Chondrocyte (in vitro differentiated cells): Measurements from ENCODE around the gene KIF26B. TPM values are rescaled to one million over a fixed set of nuclear protein-coding genes. Genes with fewer than 3 reads are reported as not detected.

Source experiments
- DNase-seq: peaks from one replicate; pipeline ENCODE4 v3.0.0; 2021; ENCODE audit warnings: mixed read lengths, low spot score
- H3K27ac Mint-ChIP-seq: one replicate; pipeline ENCODE4 v1.8.0; 2021; ENCODE audit warnings: mild to moderate bottlenecking, moderate library complexity, mixed read lengths; ENCODE audit not compliant: unreplicated experiment
- H3K27me3 Mint-ChIP-seq: 2 replicates; pipeline ENCODE4 v1.8.0; 2021; ENCODE audit warnings: low read depth, mixed read lengths
- H3K36me3 Mint-ChIP-seq: 2 replicates; pipeline ENCODE4 v1.8.0; 2021; ENCODE audit warnings: low read depth, mixed read lengths
- H3K4me1 Mint-ChIP-seq: 2 replicates; pipeline ENCODE4 v1.8.0; 2021; ENCODE audit warnings: low read depth, mild to moderate bottlenecking, mixed read lengths
- H3K4me3 Mint-ChIP-seq: one replicate; pipeline ENCODE4 v1.8.0; 2021; ENCODE audit warnings: mild to moderate bottlenecking, moderate library complexity, mixed read lengths; ENCODE audit not compliant: unreplicated experiment
- H3K9me3 Mint-ChIP-seq: 2 replicates; pipeline ENCODE4 v1.8.0; 2021; ENCODE audit warnings: low read depth, mixed read lengths
- total RNA-seq: library from RNA; stranded (reverse); gene quantifications from 3 replicates; pipeline ENCODE4 v1.2.1, GENCODE V29; 2021
- TF ChIP-seq, protein P1 (sequence below): fragments of 200-600 bp; sonication (generic); IDR thresholded peaks from 2 replicates; pipeline ENCODE4 v1.5.0; 2021; ENCODE audit warnings: antibody characterized with exemption, mild to moderate bottlenecking, moderate library complexity

KIF26B gene
- total RNA-seq, 1 donor from 2014 or later, result 47.0 TPM

DNA sequence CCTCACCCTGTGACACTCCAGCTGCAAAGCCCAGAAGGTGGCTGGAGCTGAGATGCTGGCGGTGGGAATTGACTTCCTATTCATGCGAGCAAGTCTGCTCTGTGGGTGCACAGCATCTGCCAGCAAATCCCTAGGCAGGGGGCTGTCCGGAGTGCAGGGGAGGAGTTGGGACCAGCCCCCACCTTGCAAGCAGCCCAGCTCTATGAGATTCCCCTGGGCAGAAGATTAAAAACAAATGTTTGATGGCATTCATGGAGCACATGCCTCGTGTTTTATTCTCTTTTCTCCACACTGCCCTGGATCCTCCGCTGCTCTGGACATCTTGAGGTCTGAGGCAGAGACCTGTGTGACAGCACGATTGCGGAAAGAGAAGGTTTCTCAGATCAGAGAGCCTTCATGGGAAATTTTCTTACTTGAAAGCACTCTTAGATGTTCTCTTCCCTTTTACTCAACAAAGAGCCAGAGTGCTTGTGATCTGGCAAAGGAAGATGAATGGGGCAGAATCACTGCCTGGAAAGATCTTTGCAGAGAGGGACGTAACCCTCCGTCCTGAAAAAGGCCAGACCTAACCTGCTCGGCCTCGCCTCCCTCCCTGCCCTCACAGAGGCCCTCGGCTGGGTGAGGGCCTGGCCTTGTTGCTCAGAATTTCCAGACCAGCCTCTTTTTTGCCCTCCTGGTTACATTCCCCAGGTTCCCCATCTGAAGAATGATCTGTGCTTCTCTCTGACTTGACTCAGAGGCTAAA lies 597.1 kb downstream of the KIF26B start:
- Mint-ChIP-seq H3K27me3 (no peaks in the 10 kb centered on the region), H3K36me3 (peaks cover 23% of the 10 kb centered on the region), H3K9me3 (peaks cover 21% of the 10 kb centered on the region), H3K4me3 (no peak overlapping the region), H3K4me1 (peaks cover 28% of the 10 kb centered on the region), H3K27ac (peak overlapping the region; percentile 75)
- DNase-seq, result no peak
- TF ChIP-seq, protein P1, sequence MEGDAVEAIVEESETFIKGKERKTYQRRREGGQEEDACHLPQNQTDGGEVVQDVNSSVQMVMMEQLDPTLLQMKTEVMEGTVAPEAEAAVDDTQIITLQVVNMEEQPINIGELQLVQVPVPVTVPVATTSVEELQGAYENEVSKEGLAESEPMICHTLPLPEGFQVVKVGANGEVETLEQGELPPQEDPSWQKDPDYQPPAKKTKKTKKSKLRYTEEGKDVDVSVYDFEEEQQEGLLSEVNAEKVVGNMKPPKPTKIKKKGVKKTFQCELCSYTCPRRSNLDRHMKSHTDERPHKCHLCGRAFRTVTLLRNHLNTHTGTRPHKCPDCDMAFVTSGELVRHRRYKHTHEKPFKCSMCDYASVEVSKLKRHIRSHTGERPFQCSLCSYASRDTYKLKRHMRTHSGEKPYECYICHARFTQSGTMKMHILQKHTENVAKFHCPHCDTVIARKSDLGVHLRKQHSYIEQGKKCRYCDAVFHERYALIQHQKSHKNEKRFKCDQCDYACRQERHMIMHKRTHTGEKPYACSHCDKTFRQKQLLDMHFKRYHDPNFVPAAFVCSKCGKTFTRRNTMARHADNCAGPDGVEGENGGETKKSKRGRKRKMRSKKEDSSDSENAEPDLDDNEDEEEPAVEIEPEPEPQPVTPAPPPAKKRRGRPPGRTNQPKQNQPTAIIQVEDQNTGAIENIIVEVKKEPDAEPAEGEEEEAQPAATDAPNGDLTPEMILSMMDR, result no peak

DNA sequence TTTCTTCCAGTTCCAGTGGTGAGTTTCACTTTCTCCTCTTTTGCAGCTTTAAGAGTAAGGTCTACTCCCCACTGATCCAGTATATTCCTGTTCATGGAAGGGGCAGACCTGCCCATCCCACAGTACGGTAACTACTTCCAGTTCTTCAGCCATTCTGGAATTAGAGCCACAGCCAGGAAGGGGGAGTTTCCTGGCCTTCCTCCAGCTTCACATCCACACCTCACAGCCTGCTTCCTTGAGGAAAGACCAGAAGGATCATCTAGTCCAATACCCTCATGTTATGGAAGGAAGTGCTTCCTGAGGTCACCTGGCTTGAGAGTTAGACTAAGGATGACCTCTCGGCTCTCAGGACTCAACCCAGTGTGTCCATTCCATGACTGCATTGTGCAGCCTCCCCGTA lies 597.8 kb downstream of the KIF26B start:
- H3K27me3 Mint-ChIP-seq, result no peaks in the 10 kb centered on the region
- peaks cover 28% of the 10 kb centered on the region for H3K4me1 Mint-ChIP-seq
- H3K36me3 Mint-ChIP-seq, result peaks cover 20% of the 10 kb centered on the region
- no peak for DNase-seq
- no peak overlapping the region for H3K27ac Mint-ChIP-seq
- H3K9me3 Mint-ChIP-seq, result peaks cover 24% of the 10 kb centered on the region
- TF ChIP-seq, protein P1, result no peak
- H3K4me3 Mint-ChIP-seq, result no peak overlapping the region

DNA sequence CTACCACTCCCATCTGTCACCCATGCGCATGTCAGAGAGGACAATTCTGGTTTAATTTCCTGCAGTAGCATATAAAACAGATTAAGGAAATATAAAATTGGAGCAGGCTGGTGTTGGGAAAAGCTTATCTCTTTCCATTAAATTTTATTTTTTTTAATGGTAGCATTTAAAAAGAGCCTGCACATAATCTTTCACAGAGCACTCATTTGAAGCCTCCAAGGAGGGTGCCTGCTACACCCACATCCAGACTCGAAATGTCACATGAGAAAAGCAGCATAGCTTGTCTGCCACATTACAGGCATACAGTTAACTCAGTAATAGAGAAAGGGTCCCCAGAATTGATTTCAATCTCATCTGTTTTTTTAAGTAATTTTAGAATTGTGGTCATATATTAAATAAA lies 599.0 kb downstream of the KIF26B start:
- H3K4me1 Mint-ChIP-seq, result peaks cover 28% of the 10 kb centered on the region
- H3K4me3 Mint-ChIP-seq, result no peak overlapping the region
- DNase-seq, result no peak
- H3K36me3 Mint-ChIP-seq, result peaks cover 21% of the 10 kb centered on the region
- H3K27ac Mint-ChIP-seq, result no peak overlapping the region
- TF ChIP-seq, protein P1, result no peak
- peaks cover 28% of the 10 kb centered on the region for H3K9me3 Mint-ChIP-seq
- H3K27me3 Mint-ChIP-seq, result no peaks in the 10 kb centered on the region

- Mint-ChIP-seq H3K36me3 (peaks cover 18% of the 10 kb centered on the region), H3K9me3 (peaks cover 28% of the 10 kb centered on the region), H3K27ac (no peak overlapping the region), H3K27me3 (no peaks in the 10 kb centered on the region), H3K4me1 (peaks cover 28% of the 10 kb centered on the region), H3K4me3 (no peak overlapping the region)
- no peak for DNase-seq
- TF ChIP-seq, protein P1, result no peak
These were observed 599.7 kb downstream of the KIF26B start for GRCh38 chr1:245754463-245754961.
